ELF-1 (cell line): ENCODE data around the gene OCA2.
"Not testable (repeated sequence)": the region's sequence is repeated elsewhere in the genome, so short reads cannot be mapped to it uniquely, and the experiment has no call there.

Experiments used
- DNase-seq: peaks from one replicate; pipeline ENCODE4 v3.0.0-alpha.2; 2016; ENCODE audit warnings: low read depth, low spot score

The OCA2 gene

GRCh38 chr15:27774191-27774590 lies 324.9 kb downstream of the OCA2 start:
- no peak for DNase-seq

- DNase-seq: no peak
Measured at GRCh38 chr15:27771892-27772291, 327.2 kb downstream of the OCA2 start.

GRCh38 chr15:27770769-27771554 lies 328.2 kb downstream of the OCA2 start:
- no peak for DNase-seq

- no peak for DNase-seq
Measured at GRCh38 chr15:27770086-27770607, 329.0 kb downstream of the OCA2 start.

GRCh38 chr15:27769652-27770051 lies 329.5 kb downstream of the OCA2 start:
- DNase-seq: no peak

- no peak for DNase-seq
Measured at GRCh38 chr15:27768732-27769475, 330.2 kb downstream of the OCA2 start.

GRCh38 chr15:27767918-27768640 lies 331.0 kb downstream of the OCA2 start:
- DNase-seq: peak; percentile 36

- DNase-seq: not testable (repeated sequence)
Measured at GRCh38 chr15:27767430-27767829, 331.7 kb downstream of the OCA2 start.

GRCh38 chr15:27764339-27764738 lies 334.8 kb downstream of the OCA2 start:
- DNase-seq: peak; percentile 68

GRCh38 chr15:27763514-27763913 lies 335.6 kb downstream of the OCA2 start:
- no peak for DNase-seq

GRCh38 chr15:27762471-27762870 lies 336.6 kb downstream of the OCA2 start:
- DNase-seq: no peak

- DNase-seq: no peak
Measured at GRCh38 chr15:27757052-27757451, 342.1 kb downstream of the OCA2 start.

- DNase-seq: no peak
Measured at GRCh38 chr15:27752691-27753090, 346.4 kb downstream of the OCA2 start.

GRCh38 chr15:27747997-27748396 lies 351.1 kb downstream of the OCA2 start:
- no peak for DNase-seq

- DNase-seq: no peak
Measured at GRCh38 chr15:27746401-27746955, 352.6 kb downstream of the OCA2 start.

GRCh38 chr15:27744641-27745040 lies 354.5 kb downstream of the OCA2 start:
- DNase-seq: peak; percentile 11

- DNase-seq: no peak
Measured at GRCh38 chr15:27743638-27744037, 355.5 kb downstream of the OCA2 start.

GRCh38 chr15:27742751-27743477 lies 356.2 kb downstream of the OCA2 start:
- no peak for DNase-seq

- no peak for DNase-seq
Measured at GRCh38 chr15:27741226-27741860, 357.8 kb downstream of the OCA2 start.

GRCh38 chr15:27734785-27735495 lies 364.2 kb downstream of the OCA2 start:
- DNase-seq: no peak
